K562 (cell line): ENCODE data around the gene NECTIN1. TPM values are rescaled to one million over a fixed set of nuclear protein-coding genes. Genes with fewer than 3 reads are reported as not detected.

Experiments
- ATAC-seq: fragments of 200-7000 bp; cut with Tn5 transposase; 3 replicates; pipeline ENCODE4 v1.9.1; 2020; ENCODE audit warnings: moderate library complexity
- BruUV-seq: library from RNA; stranded (reverse); fragments of 400-500 nt; replicated peaks from 2 replicates; lab custom pipeline; 2021; lab: Mats Ljungman, UMichigan
- CTCF ChIA-PET: fragments of 300-600 bp; formaldehyde crosslinking; extraction: SDS; loops from one replicate; lab custom pipeline; 2021; ENCODE audit warnings: low intra/inter-chr PET ratio; lab: Yijun Ruan, JAX
- POLR2A ChIA-PET: fragments of 300-600, 350-650 bp; sonication (Branson Sonifier 250); formaldehyde crosslinking; extraction: SDS; loops from one replicate; lab custom pipeline; 2021; ENCODE audit warnings: antibody characterized with exemption, inconsistent platforms; lab: Yijun Ruan, JAX
- DNase-seq, 4 experiments: peaks; one replicate each; pipeline versions ENCODE4 v3.0.0 to v3.0.0-alpha.2; 2011 to 2018; ENCODE audit warnings: low spot score in 3 of 4, mixed read lengths in 3 of 4; ENCODE audit errors: extremely low read depth in 1 of 4
- FAIRE-seq: peaks from 2 replicates; lab custom pipeline; 2011; peaks lifted over from hg19 to GRCh38; lab: Jason Lieb, UNC
- H2AFZ ChIP-seq: 2 replicates; pipeline ENCODE4 v1.6.0; 2011; ENCODE audit warnings: low read depth, low read length, control low read depth, inconsistent platforms
- H3K27ac ChIP-seq: fragments of 200-600 bp; 3 replicates; pipeline ENCODE4 v1.8.0; 2011; ENCODE audit warnings: low read depth, mild to moderate bottlenecking, control low read depth, inconsistent platforms, low read length, moderate library complexity, mixed read lengths; ENCODE audit errors: extremely low read depth
- H3K27me3 ChIP-seq, 2 experiments: fragments of 300-600 bp in 1 of 2; 2 replicates in 1 of 2; 3 replicates in 1 of 2; pipeline versions ENCODE4 v1.6.0 to v1.8.0; 2011; ENCODE audit warnings: inconsistent platforms in 2 of 2, low read length in 2 of 2, mild to moderate bottlenecking in 1 of 2, mixed read lengths in 1 of 2, moderate library complexity in 1 of 2; ENCODE audit not compliant: control insufficient read depth in 2 of 2, insufficient read depth in 2 of 2
- H3K36me3 ChIP-seq: fragments of 300-600 bp; 3 replicates; pipeline ENCODE4 v1.8.0; 2011; ENCODE audit warnings: mild to moderate bottlenecking, low read length, inconsistent platforms; ENCODE audit not compliant: control insufficient read depth, insufficient read depth
- H3K4me1 ChIP-seq, 2 experiments: fragments of 200-600 bp in 1 of 2; replicated peaks in 1 of 2; 2 replicates in 1 of 2; 3 replicates in 1 of 2; pipeline versions ENCODE4 v1.5.1 to v1.8.0; 2011; ENCODE audit warnings: inconsistent platforms in 2 of 2, low read length in 2 of 2, mild to moderate bottlenecking in 1 of 2, mixed read lengths in 1 of 2, moderate library complexity in 1 of 2; ENCODE audit not compliant: control insufficient read depth in 2 of 2, insufficient read depth in 2 of 2
- H3K4me2 ChIP-seq: 2 replicates; pipeline ENCODE4 v1.6.1; 2011; ENCODE audit warnings: low read length, control low read depth, inconsistent platforms, mixed read lengths; ENCODE audit not compliant: insufficient read depth
- H3K4me3 ChIP-seq: fragments of 200-600 bp; sonication (generic), shearing (Covaris generic); 2 replicates; pipeline ENCODE4 v1.5.1; 2016; ENCODE audit warnings: control low read depth, inconsistent platforms
- H3K79me2 ChIP-seq: fragments of 200-600 bp; 3 replicates; pipeline ENCODE4 v1.8.0; 2011; ENCODE audit warnings: low read length, inconsistent platforms; ENCODE audit not compliant: control insufficient read depth, insufficient read depth
- H3K9ac ChIP-seq, 2 experiments: 2 replicates each; pipeline versions ENCODE4 v1.6.0 to v1.6.1; 2011; ENCODE audit warnings: low read depth in 2 of 2, low read length in 2 of 2, control low read depth in 1 of 2, inconsistent platforms in 1 of 2, mild to moderate bottlenecking in 1 of 2, mixed read lengths in 1 of 2; ENCODE audit not compliant: insufficient read depth in 1 of 2
- H3K9me1 ChIP-seq: one replicate; pipeline ENCODE4 v1.6.0; 2011; ENCODE audit warnings: inconsistent platforms, mild to moderate bottlenecking, low read length, moderate library complexity; ENCODE audit not compliant: control insufficient read depth, insufficient read depth
- H3K9me3 ChIP-seq: replicated peaks from 2 replicates; pipeline ENCODE4 v1.5.1; 2011; ENCODE audit warnings: low read depth, low read length, inconsistent platforms; ENCODE audit not compliant: control insufficient read depth, insufficient read depth
- H4K20me1 ChIP-seq: replicated peaks from 2 replicates; pipeline ENCODE4 v1.6.1; 2011; ENCODE audit warnings: low read length, inconsistent platforms, mixed read lengths; ENCODE audit not compliant: control insufficient read depth, insufficient read depth
- FOXJ3 ChIP-seq: sonication (generic); formaldehyde crosslinking; IDR thresholded peaks from 2 replicates; pipeline ENCODE4 v1.4.0; 2020; ENCODE audit warnings: mild to moderate bottlenecking, missing genetic modification reagents
- HDGF ChIP-seq: fragments of 450-650 bp; IDR thresholded peaks from 2 replicates; pipeline ENCODE4 v1.6.1; 2016
- HNRNPLL ChIP-seq: fragments of 200-400 bp; formaldehyde crosslinking; IDR thresholded peaks from 2 replicates; pipeline ENCODE4 v1.6.1; 2017; ENCODE audit warnings: low read length, low read depth, mild to moderate bottlenecking; ENCODE audit not compliant: poor library complexity, severe bottlenecking
- MAFF ChIP-seq: IDR thresholded peaks from 2 replicates; pipeline ENCODE4 v1.6.1; 2012; ENCODE audit warnings: low read length, improper control_type of control experiment
- POLR2G ChIP-seq: fragments of 200-400 bp; formaldehyde crosslinking; IDR thresholded peaks from 2 replicates; pipeline ENCODE4 v1.6.1; 2017; ENCODE audit warnings: low read depth, mild to moderate bottlenecking, antibody characterized with exemption, low read length, moderate library complexity
- TBL1XR1 ChIP-seq, 2 experiments: IDR thresholded peaks; 2 replicates each; pipeline ENCODE4 v1.6.1; 2012; ENCODE audit warnings: improper control_type of control experiment in 2 of 2, low read length in 2 of 2, mild to moderate bottlenecking in 1 of 2
- ZC3H11A ChIP-seq: IDR thresholded peaks from 2 replicates; pipeline ENCODE4 v1.6.1; 2012; ENCODE audit warnings: low read depth, low read length, improper control_type of control experiment
- ZNF124 ChIP-seq: sonication (generic); formaldehyde crosslinking; IDR thresholded peaks from 2 replicates; pipeline ENCODE4 v1.8.1; 2022; ENCODE audit warnings: missing genetic modification reagents
- ZNF584 ChIP-seq: fragments of 200-800 bp; sonication (Bioruptor generic); IDR thresholded peaks from 2 replicates; pipeline ENCODE4 v1.6.1; 2016; ENCODE audit warnings: low read depth, mild to moderate bottlenecking, missing genetic modification characterization, missing compliant biosample characterization
- ZNF695 ChIP-seq: fragments of 450-650 bp; formaldehyde crosslinking; IDR thresholded peaks from 2 replicates; pipeline ENCODE4 v1.4.0; 2020; ENCODE audit warnings: mild to moderate bottlenecking, moderate library complexity
- WGBS: fragments of 100-300 bp; shearing (Covaris generic); methylation state at CpG from one replicate; pipeline ENCODE4 v1.1.6; 2016; ENCODE audit warnings: low coverage, mixed read lengths; ENCODE audit not compliant: insufficient coverage; ENCODE audit errors: missing lambda C conversion rate; 5-methylcytosine and 5-hydroxymethylcytosine counted together
- in situ Hi-C: fragments of 300-500 bp; cut with MboI; formaldehyde crosslinking; loops from 4 replicates; pipeline ENCODE4 v1.15.0; 2018; ENCODE audit warnings: inconsistent platforms, mixed read lengths
- intact Hi-C: fragments of 100-400 bp; cut with micrococcal nuclease; formaldehyde crosslinking; loops from 2 replicates; pipeline ENCODE4 v1.14.2; 2022
- polyA plus RNA-seq, 8 experiments: library from polyadenylated mRNA; depleted of rRNA in 4 of 8; stranded (reverse) in 5 of 8; unstranded in 3 of 8; fragments of >200 nt; fragmentation: Nextera tagmentation in 2 of 8; fragmentation: Illumina TruSeq in 1 of 8; extraction: Ambion mirVana in 2 of 8; extraction: Trizol in 1 of 8; gene quantifications; 2 replicates each; pipeline versions ENCODE4 v1.2.1 to v1.2.3, GENCODE V29; 2011 to 2014; ENCODE audit warnings: inconsistent platforms in 1 of 8, missing spikeins in 1 of 8
- total RNA-seq, 7 experiments: library from RNA; depleted of rRNA in 6 of 7; stranded (reverse); fragments of >200 nt in 6 of 7; fragmentation: Illumina TruSeq in 2 of 7; extraction: Trizol in 2 of 7; gene quantifications; 2 replicates each; pipeline versions ENCODE4 v1.2.1 to v1.2.3, GENCODE V29; 2011 to 2021; ENCODE audit warnings: low replicate concordance in 1 of 7
- TF ChIP-seq, protein P1 (sequence below): fragments of 450-650 bp; IDR thresholded peaks from 2 replicates; pipeline ENCODE4 v1.6.1; 2016; ENCODE audit warnings: low read depth, mild to moderate bottlenecking, moderate library complexity

NECTIN1 gene
- total and polyA plus RNA-seq, 9 of the 15 experiments (the other 6 are each of a cell fraction or from before 2014, with no cell fraction given), result 0.09 to 0.53 (median 0.23) TPM; not detected in 2

DNA sequence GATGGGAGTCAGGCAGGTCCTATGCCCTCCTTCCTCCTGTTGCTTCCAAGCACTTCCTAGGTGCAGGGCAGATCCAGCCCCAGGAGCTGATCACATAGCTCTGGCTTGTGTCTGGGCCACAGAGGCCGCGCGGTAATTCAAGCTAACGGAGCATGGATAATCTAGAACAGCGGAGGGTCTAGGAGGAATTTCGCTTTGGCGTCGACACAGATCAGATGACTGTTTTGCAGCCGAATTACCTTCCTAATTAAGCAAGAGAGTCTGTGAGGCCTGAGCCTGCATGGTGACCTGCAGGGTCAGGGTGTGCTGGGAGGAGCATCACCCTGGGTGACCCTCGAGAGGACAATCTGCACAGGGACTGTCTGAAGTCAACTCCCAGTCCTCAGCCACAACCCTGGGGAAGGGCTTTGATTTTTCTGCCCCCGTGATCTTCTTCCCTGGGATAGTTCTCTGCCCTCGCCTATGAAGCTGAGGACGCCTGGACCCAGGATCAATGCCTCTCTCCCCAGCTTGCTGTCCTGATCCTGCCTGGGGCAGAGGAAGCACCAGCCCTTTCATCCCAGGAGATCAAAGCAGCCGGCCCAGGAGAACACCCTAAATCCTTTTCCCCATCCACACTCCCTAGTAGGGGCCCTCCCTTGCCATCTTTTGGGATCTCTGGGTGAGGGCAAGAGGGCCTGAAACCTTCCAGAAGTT, 11.0 kb downstream of the NECTIN1 start:
- Histone ChIP-seq H3K9ac (no peak overlapping the region), H3K4me1 (no peaks in the 10 kb centered on the region), H3K9me1 (no peaks in the 10 kb centered on the region), H3K4me3 (no peak overlapping the region), H2AFZ (no peak overlapping the region), H3K36me3 (no peaks in the 10 kb centered on the region), H4K20me1 (peaks cover 6% of the 10 kb centered on the region)
- in situ Hi-C loops (no loop called here), intact Hi-C loops (no loop called here)
- CTCF ChIA-PET, result no interaction called here
- no peak for FAIRE-seq
- WGBS, result 7% methylated on average over 14 of the region's 14 CpGs
- BruUV-seq, result no TSS peak
- no peak for ATAC-seq
- TF ChIP-seq ZNF584 (CRISPR knock-in tag) (no peak), ZC3H11A (no peak), HNRNPLL (no peak), TBL1XR1 (IDR thresholded peaks at IDR 0.05; ENCODE audit: low read length in 2 of 2) (no peak), ZNF124 (CRISPR knock-in tag) (no peak), HDGF (no peak), POLR2G (no peak), MAFF (no peak), FOXJ3 (no peak), ZNF695 (CRISPR knock-in tag) (no peak)
- TF ChIP-seq, protein P1, sequence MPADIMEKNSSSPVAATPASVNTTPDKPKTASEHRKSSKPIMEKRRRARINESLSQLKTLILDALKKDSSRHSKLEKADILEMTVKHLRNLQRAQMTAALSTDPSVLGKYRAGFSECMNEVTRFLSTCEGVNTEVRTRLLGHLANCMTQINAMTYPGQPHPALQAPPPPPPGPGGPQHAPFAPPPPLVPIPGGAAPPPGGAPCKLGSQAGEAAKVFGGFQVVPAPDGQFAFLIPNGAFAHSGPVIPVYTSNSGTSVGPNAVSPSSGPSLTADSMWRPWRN, result no peak
- TF ChIP-seq, all 486 proteins: peak for 0
- DNase-seq, result no peak
- H3K27ac ChIP-seq, result no peak overlapping the region
- H3K79me2 ChIP-seq, result no peaks in the 10 kb centered on the region
- peaks cover 0 to 53% of the 10 kb centered on the region in 2 experiments; a peak in 3 of 5 replicates for H3K27me3 ChIP-seq
- H3K4me2 ChIP-seq, result no peak overlapping the region
- H3K9me3 ChIP-seq, result no peaks in the 10 kb centered on the region
- POLR2A ChIA-PET, result no interaction called here
